ENCODE results near the gene TENT5C. TPM values are rescaled to one million over a fixed set of nuclear protein-coding genes. Genes with fewer than 3 reads are reported as not detected.

TENT5C gene
- total and polyA plus RNA-seq, 9 of the 15 experiments (the other 6 are each of a cell fraction or from before 2014, with no cell fraction given): 1.8 to 7.7 (median 4.0) TPM

DNA sequence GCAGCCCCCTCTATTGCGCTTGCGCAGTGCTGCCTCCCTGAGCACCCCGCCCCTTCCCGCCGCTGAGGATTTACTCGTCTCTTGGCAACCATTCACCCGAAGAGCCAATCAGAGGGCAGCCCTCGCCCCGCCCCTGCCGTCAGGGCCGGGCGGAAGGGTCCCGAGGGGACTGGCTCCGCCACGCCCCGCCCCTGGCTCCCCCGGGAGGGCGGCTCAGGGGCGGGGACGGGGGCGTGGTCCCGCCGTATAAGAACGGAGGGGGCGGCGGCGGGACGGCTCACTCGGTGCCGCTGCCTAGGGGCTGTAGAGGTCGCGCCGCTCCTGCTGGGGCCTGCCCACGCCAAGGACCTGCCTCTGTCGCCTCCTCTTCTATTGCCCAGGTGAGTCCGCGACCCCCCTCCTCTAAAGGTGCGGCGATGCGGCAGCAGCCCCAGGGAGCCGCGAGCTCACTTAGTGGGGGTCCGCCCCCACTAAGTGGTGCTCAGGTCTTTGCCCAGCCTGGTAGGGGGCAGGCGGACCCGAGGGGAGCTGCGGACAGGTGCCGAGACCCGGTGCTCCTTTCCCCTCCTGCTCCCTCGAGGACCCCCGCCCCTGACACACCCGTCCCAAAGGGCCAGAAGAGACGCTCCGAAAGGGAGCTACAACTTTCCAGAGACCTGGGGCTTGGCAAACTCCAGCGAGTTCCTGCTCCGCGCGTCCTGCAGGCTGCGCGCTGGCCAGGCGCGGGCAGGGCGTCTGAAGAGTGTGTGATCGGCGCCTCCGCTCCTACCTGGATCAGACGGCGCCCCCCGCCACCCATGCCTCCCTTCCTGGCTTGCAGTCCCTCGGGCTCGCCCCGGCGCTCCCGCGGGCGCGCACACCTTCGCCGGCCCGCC lies at the start of gene TENT5C (continued):
- TF ChIP-seq, protein P1, sequence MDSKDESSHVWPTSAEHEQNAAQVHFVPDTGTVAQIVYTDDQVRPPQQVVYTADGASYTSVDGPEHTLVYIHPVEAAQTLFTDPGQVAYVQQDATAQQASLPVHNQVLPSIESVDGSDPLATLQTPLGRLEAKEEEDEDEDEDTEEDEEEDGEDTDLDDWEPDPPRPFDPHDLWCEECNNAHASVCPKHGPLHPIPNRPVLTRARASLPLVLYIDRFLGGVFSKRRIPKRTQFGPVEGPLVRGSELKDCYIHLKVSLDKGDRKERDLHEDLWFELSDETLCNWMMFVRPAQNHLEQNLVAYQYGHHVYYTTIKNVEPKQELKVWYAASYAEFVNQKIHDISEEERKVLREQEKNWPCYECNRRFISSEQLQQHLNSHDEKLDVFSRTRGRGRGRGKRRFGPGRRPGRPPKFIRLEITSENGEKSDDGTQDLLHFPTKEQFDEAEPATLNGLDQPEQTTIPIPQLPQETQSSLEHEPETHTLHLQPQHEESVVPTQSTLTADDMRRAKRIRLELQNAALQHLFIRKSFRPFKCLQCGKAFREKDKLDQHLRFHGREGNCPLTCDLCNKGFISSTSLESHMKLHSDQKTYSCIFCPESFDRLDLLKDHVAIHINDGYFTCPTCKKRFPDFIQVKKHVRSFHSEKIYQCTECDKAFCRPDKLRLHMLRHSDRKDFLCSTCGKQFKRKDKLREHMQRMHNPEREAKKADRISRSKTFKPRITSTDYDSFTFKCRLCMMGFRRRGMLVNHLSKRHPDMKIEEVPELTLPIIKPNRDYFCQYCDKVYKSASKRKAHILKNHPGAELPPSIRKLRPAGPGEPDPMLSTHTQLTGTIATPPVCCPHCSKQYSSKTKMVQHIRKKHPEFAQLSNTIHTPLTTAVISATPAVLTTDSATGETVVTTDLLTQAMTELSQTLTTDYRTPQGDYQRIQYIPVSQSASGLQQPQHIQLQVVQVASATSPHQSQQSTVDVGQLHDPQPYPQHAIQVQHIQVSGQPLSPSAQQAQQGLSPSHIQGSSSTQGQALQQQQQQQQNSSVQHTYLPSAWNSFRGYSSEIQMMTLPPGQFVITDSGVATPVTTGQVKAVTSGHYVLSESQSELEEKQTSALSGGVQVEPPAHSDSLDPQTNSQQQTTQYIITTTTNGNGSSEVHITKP (IDR thresholded peaks at IDR 0.05; ENCODE audit: partially characterized antibody): peak; percentile 98
- TF ChIP-seq, protein P2, sequence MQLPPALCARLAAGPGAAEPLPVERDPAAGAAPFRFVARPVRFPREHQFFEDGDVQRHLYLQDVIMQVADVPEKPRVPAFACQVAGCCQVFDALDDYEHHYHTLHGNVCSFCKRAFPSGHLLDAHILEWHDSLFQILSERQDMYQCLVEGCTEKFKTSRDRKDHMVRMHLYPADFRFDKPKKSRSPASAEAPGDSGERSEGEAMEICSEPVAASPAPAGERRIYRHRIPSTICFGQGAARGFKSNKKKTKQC (CRISPR knock-in tag; IDR thresholded peaks at IDR 0.05): 0 out of 2 replicates have a peak, but pooled peaks have one; percentile 76
- no peak for TF ChIP-seq BRD4 (IDR thresholded peaks at IDR 0.05)
- TF ChIP-seq MAX (CRISPR knock-in tag; IDR thresholded peaks at IDR 0.05): no peak; the same call in 1 of the 2 replicates
- TF ChIP-seq KLF13 (tag; IDR thresholded peaks at IDR 0.05; ENCODE audit: borderline replicate concordance, low read depth): peak; percentile 97
- TF ChIP-seq CBX3 (IDR thresholded peaks at IDR 0.05; ENCODE audit: borderline replicate concordance in 1 of 2, low read length in 2 of 2): no peak
- no peak for TF ChIP-seq TOE1 (IDR thresholded peaks at IDR 0.05; ENCODE audit: borderline replicate concordance)
- TF ChIP-seq TOE1 (CRISPR knock-in tag; IDR thresholded peaks at IDR 0.05; ENCODE audit: borderline replicate concordance, low read depth): no peak
- no peak for TF ChIP-seq ATF3 (IDR thresholded peaks at IDR 0.05)
- no peak for TF ChIP-seq ATF3 (CRISPR knock-in tag; conservative IDR thresholded peaks at IDR 0.05)
- no peak for TF ChIP-seq CREB5 (CRISPR knock-in tag; IDR thresholded peaks at IDR 0.05)
- peak in 1 of 2 experiments; percentile 75; a peak in 2 of 4 replicates for TF ChIP-seq UBTF (IDR thresholded peaks at IDR 0.05; ENCODE audit: borderline replicate concordance in 1 of 2, low read depth in 2 of 2, low read length in 2 of 2)
- no peak; the same call in 1 of the 2 replicates for TF ChIP-seq GTF2E2 (tag; IDR thresholded peaks at IDR 0.05)
- peak; percentile 58 for TF ChIP-seq FOS (IDR thresholded peaks at IDR 0.05; ENCODE audit: extremely low read depth, insufficient read length)
- no peak for TF ChIP-seq ZNF586 (CRISPR knock-in tag; conservative IDR thresholded peaks at IDR 0.05)
- peak; percentile 23; the same call in 1 of the 2 replicates for TF ChIP-seq HNRNPL (IDR thresholded peaks at IDR 0.05; ENCODE audit: low read depth, low read length)

Measured in K562 (cell line).